HepG2 (cell line): Measurements from ENCODE around the gene CPEB4. TPM values are rescaled to one million over a fixed set of nuclear protein-coding genes. Genes with fewer than 3 reads are reported as not detected.
A peak's percentile ranks its signal among the peaks of the same experiment; 100 is the strongest.

Experiments
- ATAC-seq: fragments of 200-7000 bp; cut with Tn5 transposase; 3 replicates; pipeline ENCODE4 v1.9.1; 2020; ENCODE audit warnings: mild to moderate bottlenecking, moderate library complexity
- BruUV-seq: library from RNA; stranded (reverse); fragments of 400-500 nt; replicated peaks from 2 replicates; lab custom pipeline; 2021; lab: Mats Ljungman, UMichigan
- CTCF ChIA-PET: fragments of 300-600 bp; formaldehyde crosslinking; extraction: SDS; loops from one replicate; lab custom pipeline; 2021; ENCODE audit warnings: low total read pairs, inconsistent platforms, low intra/inter-chr PET ratio; lab: Yijun Ruan, JAX
- POLR2A ChIA-PET: fragments of 350-600 bp; sonication (Branson Sonifier 250); formaldehyde crosslinking; loops from one replicate; lab custom pipeline; 2020; ENCODE audit warnings: antibody characterized with exemption, inconsistent platforms; lab: Yijun Ruan, JAX
- DNase-seq: peaks from one replicate; pipeline ENCODE4 v3.0.0-alpha.2; 2015; ENCODE audit warnings: low spot score
- FAIRE-seq: peaks from 3 replicates; lab custom pipeline; 2011; peaks lifted over from hg19 to GRCh38; lab: Jason Lieb, UNC
- H2AFZ ChIP-seq: one replicate; pipeline ENCODE4 v1.6.1; 2011; ENCODE audit warnings: low read length, inconsistent platforms
- H3K27ac ChIP-seq: fragments of 300-600 bp; 3 replicates; pipeline ENCODE4 v1.8.0; 2011; ENCODE audit warnings: mixed run types, mild to moderate bottlenecking, mixed read lengths, low read length, inconsistent platforms; ENCODE audit not compliant: insufficient read depth; ENCODE audit errors: extremely low read length
- H3K27me3 ChIP-seq, 2 experiments: fragments of 200-600 bp in 1 of 2; 2 replicates in 1 of 2; 3 replicates in 1 of 2; pipeline versions ENCODE4 v1.6.0 to v1.8.0; 2011; ENCODE audit warnings: low read length in 2 of 2, mild to moderate bottlenecking in 2 of 2, moderate library complexity in 2 of 2, inconsistent platforms in 1 of 2; ENCODE audit not compliant: insufficient read depth in 2 of 2, control insufficient read depth in 1 of 2
- H3K36me3 ChIP-seq, 2 experiments: fragments of 200-600 bp in 1 of 2; replicated peaks in 1 of 2; 2 replicates in 1 of 2; 3 replicates in 1 of 2; pipeline versions ENCODE4 v1.5.1 to v1.8.0; 2011; ENCODE audit warnings: low read length in 2 of 2, inconsistent platforms in 1 of 2; ENCODE audit not compliant: insufficient read depth in 2 of 2, control insufficient read depth in 1 of 2
- H3K4me1 ChIP-seq: 2 replicates; pipeline ENCODE4 v1.5.1; 2012; ENCODE audit warnings: low read length, inconsistent platforms; ENCODE audit not compliant: insufficient read depth
- H3K4me2 ChIP-seq: 2 replicates; pipeline ENCODE4 v1.6.0; 2011; ENCODE audit warnings: low read depth, low read length, inconsistent platforms
- H3K4me3 ChIP-seq, 3 experiments: fragments of 200-600 bp in 1 of 3; sonication (generic), shearing (Covaris generic) in 1 of 3; replicated peaks in 1 of 3; 2 replicates each; pipeline ENCODE4 v1.5.1; 2011 to 2016; ENCODE audit warnings: low read length in 3 of 3, inconsistent platforms in 2 of 3, low read depth in 2 of 3, mild to moderate bottlenecking in 2 of 3, control low read depth in 1 of 3, mixed read lengths in 1 of 3; ENCODE audit not compliant: insufficient read depth in 1 of 3
- H3K79me2 ChIP-seq: one replicate; pipeline ENCODE4 v1.6.1; 2011; ENCODE audit warnings: low read length, inconsistent platforms; ENCODE audit not compliant: insufficient read depth
- H3K9ac ChIP-seq: 2 replicates; pipeline ENCODE4 v1.6.0; 2011; ENCODE audit warnings: mild to moderate bottlenecking, low read depth, low read length, inconsistent platforms; ENCODE audit not compliant: insufficient read depth
- H3K9me3 ChIP-seq: 2 replicates; pipeline ENCODE4 v1.5.1; 2012; ENCODE audit warnings: mild to moderate bottlenecking, low read length
- H4K20me1 ChIP-seq: 2 replicates; pipeline ENCODE4 v1.6.0; 2011; ENCODE audit warnings: inconsistent platforms, mild to moderate bottlenecking, low read length, moderate library complexity; ENCODE audit not compliant: insufficient read depth
- CEBPB ChIP-seq: IDR thresholded peaks from 2 replicates; pipeline ENCODE4 v1.6.1; 2011; ENCODE audit warnings: low read depth, low read length, improper control_type of control experiment, borderline replicate concordance
- FOSL2 ChIP-seq: sonication (generic); formaldehyde crosslinking; IDR thresholded peaks from 2 replicates; pipeline ENCODE4 v1.4.0; 2020; ENCODE audit warnings: missing genetic modification reagents
- PLRG1 ChIP-seq: fragments of 450-650 bp; conservative IDR thresholded peaks from 2 replicates; pipeline ENCODE4 v1.6.1; 2016
- SMARCC2 ChIP-seq: fragments of 450-650 bp; IDR thresholded peaks from 2 replicates; pipeline ENCODE4 v1.6.1; 2017; ENCODE audit warnings: antibody characterized with exemption, mild to moderate bottlenecking
- ZFY ChIP-seq: sonication (generic); formaldehyde crosslinking; IDR thresholded peaks from 2 replicates; pipeline ENCODE4 v1.4.0; 2020; ENCODE audit warnings: missing genetic modification reagents
- ZNF234 ChIP-seq: sonication (generic); formaldehyde crosslinking; conservative IDR thresholded peaks from 2 replicates; pipeline ENCODE4 v1.5.1; 2020; ENCODE audit warnings: mild to moderate bottlenecking, missing genetic modification reagents
- ZNF761 ChIP-seq: sonication (generic); formaldehyde crosslinking; conservative IDR thresholded peaks from 2 replicates; pipeline ENCODE4 v1.4.0; 2020; ENCODE audit warnings: mild to moderate bottlenecking, missing genetic modification reagents
- WGBS: methylation state at CpG from one replicate; pipeline ENCODE4 v1.1.6; 2017; ENCODE audit warnings: low lambda C conversion rate; 5-methylcytosine and 5-hydroxymethylcytosine counted together
- in situ Hi-C: cut with HindIII; loops from 2 replicates; pipeline ENCODE4 v1.10.0; 2017; ENCODE audit warnings: low pct_unique_long_range_greater_than_20kb; ENCODE audit not compliant: extremely low pct_ligation_motif_present
- intact Hi-C: fragments of 100-400 bp; cut with micrococcal nuclease; formaldehyde crosslinking; loops from one replicate; pipeline ENCODE4 v1.10.0; 2022; ENCODE audit not compliant: unreplicated experiment
- polyA plus RNA-seq, 8 experiments: library from polyadenylated mRNA; depleted of rRNA in 3 of 8; stranded (reverse) in 7 of 8; unstranded in 1 of 8; fragments of >200 nt; fragmentation: Illumina TruSeq in 4 of 8; extraction: Trizol in 4 of 8; gene quantifications; 2 replicates each; pipeline versions ENCODE4 v1.2.1 to v1.2.3, GENCODE V29; 2011 to 2016; ENCODE audit warnings: low read depth in 4 of 8, missing spikeins in 1 of 8, mixed read lengths in 1 of 8; ENCODE audit not compliant: insufficient read depth in 1 of 8
- total RNA-seq, 5 experiments: library from RNA; depleted of rRNA; stranded (reverse); fragments of >200 nt; fragmentation: Illumina TruSeq; extraction: Trizol; gene quantifications; 2 replicates each; pipeline ENCODE4 v1.2.3, GENCODE V29; 2016; ENCODE audit warnings: low read depth in 1 of 5
- TF ChIP-seq, protein P1 (sequence below): sonication (generic); formaldehyde crosslinking; IDR thresholded peaks from 2 replicates; pipeline ENCODE4 v1.4.0; 2020; ENCODE audit warnings: missing genetic modification reagents
- TF ChIP-seq, protein P2 (sequence below): sonication (generic); formaldehyde crosslinking; IDR thresholded peaks from 2 replicates; pipeline ENCODE4 v1.4.0; 2020; ENCODE audit warnings: missing genetic modification reagents

Gene CPEB4
- total and polyA plus RNA-seq, 2 of the 13 experiments (the other 11 are each of a cell fraction or from before 2014, with no cell fraction given) = 7.7 to 26.7 TPM

DNA sequence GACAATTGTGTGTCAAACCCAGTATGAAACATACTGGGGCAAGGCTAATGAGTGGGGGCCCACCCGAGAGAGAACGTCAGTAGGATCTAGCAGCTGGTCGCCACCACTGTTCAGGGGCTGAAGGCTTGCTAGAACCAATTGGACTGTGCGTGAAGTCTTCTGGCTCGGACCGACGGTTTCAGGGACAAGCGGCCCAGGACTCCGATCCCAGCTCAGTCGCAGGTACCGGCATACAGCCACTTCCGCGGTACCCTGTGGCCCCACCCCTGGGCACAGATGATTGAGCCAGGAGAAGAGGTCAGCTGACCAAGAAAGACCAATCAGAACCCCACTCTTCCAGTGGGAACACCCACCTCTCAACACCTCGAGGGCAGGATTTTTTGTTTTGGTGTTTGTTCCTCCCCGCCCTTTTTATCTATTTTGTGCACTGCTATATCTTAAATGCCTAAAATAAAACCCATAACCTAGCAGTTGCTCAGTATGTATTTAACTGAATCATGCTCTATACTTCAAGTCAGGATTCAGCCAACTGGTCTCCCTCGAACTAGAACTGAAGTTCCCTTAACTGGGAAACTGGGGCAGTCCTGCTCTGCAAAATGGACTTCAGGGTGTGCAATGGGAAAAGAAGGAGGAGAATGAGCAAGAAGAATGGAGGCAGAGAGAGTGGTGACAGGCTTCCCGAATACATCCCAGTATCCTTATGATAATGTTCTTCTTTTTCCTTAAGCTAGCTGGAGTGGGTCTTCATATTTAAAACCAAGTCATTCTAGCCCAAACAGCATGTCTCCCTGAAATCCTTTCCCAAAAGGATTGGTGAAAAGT lies 21.1 kb upstream of the CPEB4 start (continued):
- TF ChIP-seq, protein P1, sequence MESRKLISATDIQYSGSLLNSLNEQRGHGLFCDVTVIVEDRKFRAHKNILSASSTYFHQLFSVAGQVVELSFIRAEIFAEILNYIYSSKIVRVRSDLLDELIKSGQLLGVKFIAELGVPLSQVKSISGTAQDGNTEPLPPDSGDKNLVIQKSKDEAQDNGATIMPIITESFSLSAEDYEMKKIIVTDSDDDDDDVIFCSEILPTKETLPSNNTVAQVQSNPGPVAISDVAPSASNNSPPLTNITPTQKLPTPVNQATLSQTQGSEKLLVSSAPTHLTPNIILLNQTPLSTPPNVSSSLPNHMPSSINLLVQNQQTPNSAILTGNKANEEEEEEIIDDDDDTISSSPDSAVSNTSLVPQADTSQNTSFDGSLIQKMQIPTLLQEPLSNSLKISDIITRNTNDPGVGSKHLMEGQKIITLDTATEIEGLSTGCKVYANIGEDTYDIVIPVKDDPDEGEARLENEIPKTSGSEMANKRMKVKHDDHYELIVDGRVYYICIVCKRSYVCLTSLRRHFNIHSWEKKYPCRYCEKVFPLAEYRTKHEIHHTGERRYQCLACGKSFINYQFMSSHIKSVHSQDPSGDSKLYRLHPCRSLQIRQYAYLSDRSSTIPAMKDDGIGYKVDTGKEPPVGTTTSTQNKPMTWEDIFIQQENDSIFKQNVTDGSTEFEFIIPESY (CRISPR knock-in tag) = no peak
- no peak for TF ChIP-seq SMARCC2
- TF ChIP-seq PLRG1 = no peak

DNA sequence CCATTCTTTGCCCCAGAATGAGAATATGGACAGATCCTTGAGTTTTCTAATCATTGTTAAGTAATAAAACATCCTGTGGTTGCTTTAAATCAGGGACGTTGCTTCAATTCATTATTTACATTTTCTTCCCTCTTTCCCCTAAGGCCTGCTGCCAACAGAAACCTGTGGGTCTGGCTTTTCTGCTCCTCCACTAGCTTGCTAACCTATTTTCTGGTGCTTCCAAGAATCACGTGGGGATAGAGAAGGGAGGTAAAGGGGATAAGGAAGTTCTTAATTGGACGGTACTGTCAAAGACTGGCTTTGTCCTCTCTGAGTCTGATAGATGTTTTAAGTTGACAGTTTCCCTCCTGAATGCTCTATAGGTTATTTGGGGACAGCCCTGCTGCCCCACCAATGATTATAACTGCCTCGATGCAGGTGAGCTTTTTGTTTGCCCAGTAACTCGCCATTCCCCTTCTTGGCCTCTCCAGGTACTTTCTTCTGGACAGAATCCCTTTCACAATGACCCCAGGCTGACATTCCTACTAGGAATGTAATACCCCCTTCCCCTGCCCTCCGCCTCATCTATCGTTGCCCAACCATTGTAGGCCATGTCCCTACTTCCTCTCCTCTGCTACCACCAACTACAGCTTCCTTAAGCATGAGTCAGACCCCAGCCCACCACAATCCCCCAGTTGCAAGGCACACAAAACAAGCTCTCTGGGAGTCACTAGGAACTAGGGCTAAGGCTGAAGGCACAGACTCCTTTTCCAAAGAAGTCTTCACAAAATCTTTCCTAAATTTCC lies 19.9 kb upstream of the CPEB4 start:
- CTCF ChIA-PET = no interaction called here
- H3K79me2 ChIP-seq = no peaks in the 10 kb centered on the region
- H3K4me1 ChIP-seq = peaks cover 66% of the 10 kb centered on the region
- 0 out of 2 replicates have a peak overlapping the region, but pooled peaks have one; percentile 15 for H3K4me2 ChIP-seq
- H4K20me1 ChIP-seq = no peaks in the 10 kb centered on the region
- no TSS peak for BruUV-seq
- H3K27me3 ChIP-seq = no peaks in the 10 kb centered on the region
- no peak overlapping the region for H3K4me3 ChIP-seq
- DNase-seq (peak; percentile 43), FAIRE-seq (no peak), ATAC-seq (no peak)
- POLR2A ChIA-PET = interaction anchor here (1.2 to 2.2 kb wide), 3 partner anchors 20 to 43 kb away, joined by 5 to 7 read pairs (median 5); partner anchors contain the start of gene CPEB4
- in situ Hi-C loops = no loop called here
- no peaks in the 10 kb centered on the region for H3K36me3 ChIP-seq
- TF ChIP-seq ZNF761 (CRISPR knock-in tag) (no peak), ZNF234 (no peak), ZFY (no peak), CEBPB (peak; percentile 55; the same call in 1 of the 2 replicates), FOSL2 (CRISPR knock-in tag) (peak; percentile 51; the same call in 1 of the 2 replicates)
- TF ChIP-seq, protein P2, sequence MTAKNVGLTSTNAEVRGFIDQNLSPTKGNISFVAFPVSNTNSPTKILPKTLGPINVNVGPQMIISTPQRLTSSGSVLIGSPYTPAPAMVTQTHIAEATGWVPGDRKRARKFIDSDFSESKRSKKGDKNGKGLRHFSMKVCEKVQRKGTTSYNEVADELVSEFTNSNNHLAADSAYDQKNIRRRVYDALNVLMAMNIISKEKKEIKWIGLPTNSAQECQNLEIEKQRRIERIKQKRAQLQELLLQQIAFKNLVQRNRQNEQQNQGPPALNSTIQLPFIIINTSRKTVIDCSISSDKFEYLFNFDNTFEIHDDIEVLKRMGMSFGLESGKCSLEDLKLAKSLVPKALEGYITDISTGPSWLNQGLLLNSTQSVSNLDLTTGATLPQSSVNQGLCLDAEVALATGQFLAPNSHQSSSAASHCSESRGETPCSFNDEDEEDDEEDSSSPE (CRISPR knock-in tag) = no peak
- 24% methylated on average over 7 of the region's 7 CpGs for WGBS
- no peaks in the 10 kb centered on the region for H3K9me3 ChIP-seq
- intact Hi-C loops = no loop called here
- no peak overlapping the region for H3K27ac ChIP-seq
- H3K9ac ChIP-seq = no peak overlapping the region
- H2AFZ ChIP-seq = no peak overlapping the region
